Breast epithelium (tissue), 3 donors: Measurements from ENCODE around the gene ALK.

Experiments used
- POLR2A ChIP-seq: fragments of 450-650 bp; IDR thresholded peaks from one replicate; pipeline ENCODE4 v1.6.1; 2016; ENCODE audit warnings: antibody characterized with exemption, mild to moderate bottlenecking, moderate library complexity
- POLR2AphosphoS5 ChIP-seq, 3 donors: sonication (generic); formaldehyde crosslinking; IDR thresholded peaks; one replicate each; pipeline ENCODE4 v1.6.1; 2017; ENCODE audit warnings: antibody characterized with exemption in 3 of 3

- no peak for TF ChIP-seq POLR2A
- TF ChIP-seq POLR2AphosphoS5 (IDR thresholded peaks at IDR 0.05), result no peak
These were observed 649.1 kb downstream of the ALK start for GRCh38 chr2:29272311-29272710.
